ENCODE data around the gene FGF16.
"Not testable (repeated sequence)": the region's sequence is repeated elsewhere in the genome, so short reads cannot be mapped to it uniquely, and the experiment has no call there.

Gene FGF16

DNA sequence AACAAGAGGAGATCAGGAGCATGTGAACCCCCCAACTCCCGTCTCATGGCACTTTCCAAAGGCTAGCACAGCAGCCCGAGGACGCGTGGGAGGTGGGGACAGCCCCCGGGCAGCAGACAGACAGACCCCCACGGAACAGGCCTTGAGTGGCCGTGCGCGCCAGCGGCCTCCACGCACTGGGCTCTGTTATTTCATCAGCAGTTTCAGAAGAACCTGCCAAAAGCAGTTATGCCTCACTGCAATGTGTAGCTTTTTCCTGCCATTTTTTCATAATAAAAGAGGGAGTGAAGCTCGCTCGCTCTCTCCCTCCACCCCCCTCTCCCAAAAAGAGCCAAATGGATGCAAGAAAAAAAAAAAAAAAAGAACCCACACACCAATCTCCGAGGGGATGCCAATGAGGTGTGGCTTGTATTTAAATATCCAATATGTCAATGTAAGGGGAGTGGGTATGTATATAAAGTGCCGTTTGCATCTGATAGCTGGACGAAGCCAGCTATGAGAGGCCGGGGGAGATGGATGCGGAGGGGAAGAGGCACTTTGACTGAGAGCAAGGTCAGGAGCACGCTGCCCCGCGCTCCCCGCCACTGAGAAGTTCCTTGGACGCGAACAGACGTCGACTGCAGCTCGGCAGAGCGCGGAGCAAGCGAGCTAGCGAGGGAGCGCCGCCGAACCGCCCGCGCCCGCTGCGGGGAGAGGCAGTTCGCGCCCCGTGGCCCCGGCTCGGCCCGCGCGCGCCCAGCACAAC is at the start of gene FGF16:
Gene FGF16 (plus strand): TSS at position 482 of the 745 bp plus-strand sequence. CDS start 286 bp downstream, outside the sequence.
- no peak for DNase-seq (ENCODE audit: low read depth in 2 of 3, low spot score in 1 of 3)

DNA sequence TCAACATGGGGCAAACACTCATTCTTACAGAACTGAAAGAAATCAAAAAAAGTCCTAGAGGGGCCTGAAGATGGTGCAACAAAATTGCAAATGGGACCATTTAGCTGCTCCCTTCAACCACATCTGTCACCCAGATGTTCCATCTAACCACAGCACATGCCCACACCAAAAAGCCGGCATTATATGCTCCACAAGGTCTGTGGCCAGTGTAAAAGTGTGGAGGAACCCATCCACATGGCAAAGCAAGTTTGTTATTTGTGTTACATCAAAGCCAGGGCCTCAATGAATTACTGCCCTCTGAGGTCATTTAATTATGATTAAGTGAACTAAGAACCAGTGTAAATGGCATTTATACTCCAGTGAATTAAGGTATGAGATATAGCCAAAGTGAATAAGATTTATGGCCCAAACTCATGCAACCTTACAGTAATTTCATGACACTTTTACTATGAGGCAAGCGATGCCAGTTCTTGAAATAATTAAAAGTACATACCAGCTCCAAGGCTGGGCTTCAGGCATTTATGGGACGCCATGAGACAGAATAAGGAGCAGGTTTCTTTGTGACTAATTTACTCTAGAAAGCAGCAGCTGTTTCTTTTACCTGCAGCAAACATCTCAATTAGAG is 48.7 kb upstream of the FGF16 start:
- DNase-seq (ENCODE audit: low read depth in 2 of 3, low spot score in 1 of 3): no peak

DNA sequence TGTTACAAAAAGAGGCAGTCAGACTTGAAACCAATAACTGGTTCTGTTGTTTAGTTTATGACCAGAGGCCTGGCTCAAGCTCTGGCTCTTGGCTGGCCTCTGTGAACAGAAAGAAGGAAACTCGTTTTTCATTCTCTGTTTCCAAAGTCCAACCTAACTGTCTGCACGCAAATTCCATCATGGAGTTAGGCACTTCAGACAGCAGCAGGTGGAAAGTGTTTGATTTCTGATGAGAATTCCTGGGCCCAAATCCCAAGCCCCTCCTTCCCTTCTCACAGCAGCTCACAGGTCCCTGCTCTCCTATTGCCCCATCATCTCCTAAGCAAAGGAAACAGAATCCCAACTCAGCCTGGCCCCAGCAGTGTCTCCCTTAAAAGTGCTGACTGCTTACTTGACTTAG is 42.8 kb upstream of the FGF16 start:
- no peak for DNase-seq (ENCODE audit: low read depth in 2 of 3, low spot score in 1 of 3)

DNA sequence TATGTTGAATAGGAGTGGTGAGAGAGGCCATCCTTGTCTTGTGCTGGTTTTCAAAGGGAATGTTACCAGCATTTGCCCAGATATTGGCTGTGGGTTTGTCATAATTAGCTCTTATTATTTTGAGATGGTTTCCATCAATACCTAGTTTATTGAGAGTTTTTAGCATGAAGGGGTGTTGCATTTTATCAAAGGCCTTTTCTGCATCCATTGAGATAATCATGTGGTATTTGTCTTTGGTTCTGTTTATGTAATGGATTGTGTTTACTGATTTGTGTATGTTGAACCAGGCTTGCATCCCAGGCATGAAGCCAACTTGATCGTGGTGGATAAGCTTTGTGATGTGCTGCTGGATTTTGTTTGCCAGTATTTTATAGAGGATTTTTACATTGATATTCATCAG is 39.4 kb upstream of the FGF16 start:
- DNase-seq (ENCODE audit: low read depth in 2 of 3, low spot score in 1 of 3): not testable (repeated sequence)

DNA sequence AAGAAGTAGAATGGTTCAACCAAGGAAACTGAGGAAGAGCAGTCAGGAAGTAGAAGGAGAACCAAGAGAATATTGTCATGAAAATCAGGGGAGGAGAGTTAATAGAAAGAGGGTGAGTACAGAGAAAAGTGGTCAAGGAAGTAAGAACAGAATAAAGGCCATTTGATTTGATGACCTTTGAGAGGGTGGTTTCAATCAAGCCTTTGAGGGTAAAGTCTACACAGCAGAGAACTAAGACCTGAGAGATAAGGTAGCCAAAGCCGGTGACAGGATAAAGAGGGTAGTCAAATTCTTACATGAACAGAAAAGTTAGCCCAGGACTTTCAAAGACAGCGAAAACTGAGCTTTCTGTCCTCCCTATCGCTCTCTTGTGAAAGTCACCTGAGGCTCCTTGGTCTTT is 34.6 kb upstream of the FGF16 start:
- DNase-seq (ENCODE audit: low read depth in 2 of 3, low spot score in 1 of 3): no peak

DNA sequence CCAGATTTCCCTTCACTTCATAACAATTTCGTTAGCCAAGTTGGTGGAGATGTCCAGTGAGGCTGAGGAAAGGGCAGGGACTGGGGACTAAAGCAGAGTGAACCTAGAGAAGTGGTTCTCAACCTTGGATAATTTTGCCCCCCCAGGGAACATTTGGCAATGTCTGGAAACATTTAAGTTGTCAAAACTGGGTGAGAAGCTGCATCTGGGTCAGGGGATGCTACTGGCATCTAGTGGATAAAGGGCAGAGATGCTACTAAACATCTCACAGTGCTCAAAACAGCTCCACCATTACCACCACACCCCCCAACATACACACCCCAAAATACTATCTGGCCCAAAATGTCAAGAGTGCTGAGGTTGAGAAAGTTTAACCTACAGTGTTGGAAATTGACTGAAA is 32.0 kb upstream of the FGF16 start:
- no peak for DNase-seq (ENCODE audit: low read depth in 2 of 3, low spot score in 1 of 3)

DNA sequence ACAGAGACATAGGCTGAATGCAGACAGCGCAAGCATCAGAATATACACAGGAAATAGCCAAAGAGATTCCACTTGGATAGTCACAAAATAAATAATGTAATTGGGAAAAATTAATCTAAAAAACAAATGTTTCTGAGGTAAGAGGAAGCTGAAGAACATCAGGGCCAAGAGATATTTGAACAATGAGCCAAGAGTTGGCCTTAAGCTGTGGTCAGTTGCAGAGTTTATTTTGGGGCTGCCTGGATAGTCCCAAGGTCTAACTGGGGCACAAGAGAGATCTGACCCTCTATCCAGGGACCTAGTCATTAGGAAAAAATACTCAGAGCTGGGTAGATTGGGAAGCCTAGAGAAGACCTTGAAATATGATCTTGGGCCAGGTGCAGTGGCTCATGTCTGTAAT is 31.3 kb upstream of the FGF16 start:
- DNase-seq (ENCODE audit: low read depth in 2 of 3, low spot score in 1 of 3): no peak

DNA sequence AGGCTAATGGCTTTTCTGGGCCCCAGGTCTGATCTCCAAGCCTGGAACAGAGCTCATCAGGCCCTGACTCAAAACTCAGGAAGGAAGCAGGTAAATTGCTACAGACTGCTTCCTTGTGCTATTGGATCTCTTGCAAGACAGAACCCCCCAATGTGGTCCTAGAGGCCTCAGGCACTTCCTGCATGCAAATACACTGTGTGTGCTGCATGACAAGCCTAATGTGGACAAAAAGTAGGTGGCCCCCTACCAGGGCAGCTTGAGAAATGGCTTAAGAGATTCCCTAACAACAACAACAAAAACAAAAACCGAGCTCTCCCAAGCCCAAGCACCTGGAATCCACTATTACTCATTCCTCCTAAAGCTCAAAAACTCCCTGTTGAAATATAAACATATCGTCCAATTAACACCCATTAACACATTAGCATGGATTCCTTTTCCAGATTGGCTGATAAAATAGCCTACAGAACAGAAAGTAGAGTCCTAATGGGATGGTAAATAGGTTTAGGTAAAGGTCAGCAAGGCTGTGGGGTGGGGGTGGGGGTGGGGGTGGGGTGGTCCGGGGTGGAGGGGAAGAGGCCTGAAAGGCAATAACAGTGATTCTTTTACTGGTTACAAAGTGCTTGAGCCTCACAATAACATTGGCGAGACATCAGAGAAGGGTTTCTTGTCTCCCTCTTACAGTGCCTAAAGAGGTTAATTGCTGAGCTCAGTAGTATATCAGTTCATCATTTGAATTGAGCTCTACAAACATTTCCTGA is 24.1 kb upstream of the FGF16 start:
- DNase-seq (ENCODE audit: low read depth in 2 of 3, low spot score in 1 of 3): no peak

DNA sequence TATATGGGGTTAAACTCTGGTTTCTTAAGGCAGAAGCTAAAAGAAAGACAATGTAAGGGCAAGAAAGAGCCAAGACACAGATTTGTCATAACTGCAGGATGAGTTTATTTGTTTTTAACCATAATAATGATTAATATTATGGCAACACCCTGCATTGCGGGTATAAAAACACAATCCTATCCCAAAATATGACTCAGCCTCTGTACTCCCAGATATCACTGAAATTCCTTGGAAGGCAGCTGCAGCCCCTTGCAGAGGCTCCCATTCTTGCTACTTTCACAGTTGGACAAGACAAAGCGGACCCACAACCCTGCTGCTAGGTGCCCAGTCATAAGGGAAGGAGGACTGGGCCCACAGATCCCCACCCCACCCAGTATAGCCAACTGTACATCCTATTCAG is 20.4 kb upstream of the FGF16 start:
- no peak for DNase-seq (ENCODE audit: low read depth in 2 of 3, low spot score in 1 of 3)

DNA sequence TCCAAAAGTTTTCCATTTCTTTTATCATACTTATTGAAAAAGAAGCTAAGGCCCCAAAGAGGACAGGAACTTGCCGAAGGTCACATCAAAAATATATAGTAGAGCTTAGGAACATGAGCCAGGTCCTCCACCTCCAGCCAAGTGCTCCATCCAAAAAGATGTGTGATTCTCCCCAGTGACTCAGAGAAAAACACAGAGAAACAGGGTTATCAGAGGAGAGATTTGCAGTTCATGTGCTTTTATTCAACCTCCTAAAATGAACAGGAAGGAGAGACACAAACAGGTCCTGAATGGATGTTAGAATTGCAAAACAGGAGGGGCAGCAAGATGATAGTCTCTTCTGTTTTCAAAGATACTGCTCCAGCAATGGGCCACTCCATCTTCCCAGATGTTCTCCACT is 19.6 kb upstream of the FGF16 start:
- no peak for DNase-seq (ENCODE audit: low read depth in 2 of 3, low spot score in 1 of 3)

DNA sequence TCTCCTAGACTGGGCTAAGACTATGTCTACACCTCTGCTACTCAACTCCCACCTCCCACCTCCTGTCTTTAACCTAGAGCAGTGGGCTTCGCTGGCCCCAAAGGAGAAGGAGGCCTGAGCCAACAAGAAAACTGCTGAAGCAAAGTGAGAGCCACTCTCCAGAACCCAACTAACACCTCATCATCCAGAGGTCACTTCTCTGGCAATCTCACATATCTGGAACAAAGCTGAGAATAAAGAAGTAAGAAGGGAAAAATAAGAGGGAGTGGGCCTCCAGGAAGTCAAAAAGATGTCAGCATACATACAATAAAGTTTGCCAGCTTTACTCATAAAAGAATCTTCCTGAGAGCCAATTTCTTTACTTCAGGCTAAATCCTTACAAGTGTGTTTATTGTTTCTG is 18.6 kb upstream of the FGF16 start:
- DNase-seq (ENCODE audit: low read depth in 2 of 3, low spot score in 1 of 3): no peak

DNA sequence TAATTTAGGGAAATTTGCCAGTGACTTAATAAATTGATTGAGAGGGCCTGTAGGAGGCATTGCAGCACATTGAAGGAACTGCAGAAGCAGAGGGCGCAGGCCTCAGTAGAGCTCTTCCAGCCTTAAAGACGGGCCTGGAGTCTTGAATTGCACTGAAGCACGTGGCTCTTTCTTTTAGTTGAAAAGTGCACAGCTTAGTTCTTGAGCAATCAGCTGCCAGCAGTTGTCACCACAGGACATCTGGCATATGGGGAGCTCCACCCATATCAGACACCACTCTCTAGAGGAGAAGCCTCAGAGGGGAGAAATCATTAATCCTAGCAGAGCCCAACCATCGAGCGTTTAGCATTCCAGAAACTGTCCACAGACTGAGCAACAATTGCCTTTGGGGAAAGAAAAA is 16.0 kb upstream of the FGF16 start:
- DNase-seq (ENCODE audit: low read depth in 2 of 3, low spot score in 1 of 3): no peak

DNA sequence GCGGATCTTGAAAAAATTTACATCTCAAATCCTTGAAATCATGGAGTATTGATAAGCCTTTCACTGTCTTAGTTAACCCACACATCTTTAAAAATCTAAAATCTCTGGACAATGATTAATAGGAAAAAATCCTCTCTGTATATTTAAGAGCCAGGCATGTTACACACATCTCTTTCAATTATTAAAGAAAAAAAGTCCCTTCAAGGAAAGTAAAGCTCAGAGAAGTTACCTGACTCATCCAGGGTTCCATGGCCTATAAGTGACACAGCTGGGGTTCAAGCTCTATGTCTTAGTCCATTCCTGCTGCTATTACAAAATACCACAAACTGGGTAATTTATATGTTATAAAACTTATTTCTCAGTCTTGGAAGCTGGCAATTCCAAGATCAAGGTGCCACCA is 14.2 kb upstream of the FGF16 start:
- no peak for DNase-seq (ENCODE audit: low read depth in 2 of 3, low spot score in 1 of 3)

DNA sequence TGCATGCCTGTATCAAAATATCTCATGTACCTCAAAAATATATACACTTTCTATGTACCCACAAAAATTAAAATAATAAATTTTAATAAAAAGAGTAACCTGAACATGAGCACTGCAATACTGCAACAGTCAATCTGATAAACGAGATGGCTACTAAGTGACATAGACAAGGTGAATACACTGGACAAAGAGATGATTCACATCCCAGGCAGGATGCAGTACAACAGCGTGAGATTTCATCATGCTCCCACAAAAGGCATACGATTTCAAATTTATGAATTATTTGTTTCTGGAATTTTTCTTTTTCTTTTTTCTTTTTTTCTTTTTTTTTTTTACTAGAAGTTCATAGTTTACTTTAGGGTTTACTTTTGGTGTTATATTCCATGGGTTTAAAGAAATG is 12.2 kb upstream of the FGF16 start:
- no peak for DNase-seq (ENCODE audit: low read depth in 2 of 3, low spot score in 1 of 3)

DNA sequence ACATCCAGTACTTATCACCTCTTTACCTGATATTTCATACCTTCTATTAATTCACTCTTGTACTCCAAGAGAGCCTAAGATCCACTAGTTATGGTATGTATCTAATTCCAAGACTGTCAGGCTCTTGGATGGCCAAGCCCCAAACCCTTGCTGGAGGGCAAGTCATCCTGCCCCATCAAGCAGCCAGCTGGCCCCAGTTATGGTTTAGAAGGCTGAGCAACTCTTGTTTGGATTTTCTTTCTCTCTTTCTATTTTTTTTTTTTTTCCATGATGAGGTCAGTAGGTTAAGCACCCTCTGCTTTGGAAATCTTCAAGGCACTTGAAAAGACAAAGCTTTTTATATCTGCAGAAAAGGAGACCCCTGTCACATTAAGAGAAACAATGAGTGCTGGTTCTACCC is 10.9 kb upstream of the FGF16 start:
- no peak for DNase-seq (ENCODE audit: low read depth in 2 of 3, low spot score in 1 of 3)

DNA sequence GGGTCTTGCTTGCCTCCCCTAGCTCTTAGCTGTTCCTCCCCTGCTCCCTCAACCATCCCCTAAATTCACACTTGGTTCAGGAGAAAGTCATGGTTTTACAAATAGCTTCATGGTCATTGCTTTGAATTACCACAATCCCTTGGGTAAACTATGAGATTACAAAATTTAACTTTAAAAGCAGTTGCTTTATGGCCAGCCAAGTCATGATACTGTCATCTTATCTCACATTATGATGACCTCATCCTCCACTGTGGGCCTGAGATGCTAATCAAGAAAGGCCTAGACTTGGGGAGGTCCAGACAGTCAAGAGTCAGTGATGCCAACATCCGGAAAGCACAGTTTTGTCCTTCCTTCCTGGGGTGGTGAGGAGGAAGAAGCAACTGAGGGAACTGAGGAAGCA is 10.5 kb upstream of the FGF16 start:
- no peak for DNase-seq (ENCODE audit: low read depth in 2 of 3, low spot score in 1 of 3)

DNA sequence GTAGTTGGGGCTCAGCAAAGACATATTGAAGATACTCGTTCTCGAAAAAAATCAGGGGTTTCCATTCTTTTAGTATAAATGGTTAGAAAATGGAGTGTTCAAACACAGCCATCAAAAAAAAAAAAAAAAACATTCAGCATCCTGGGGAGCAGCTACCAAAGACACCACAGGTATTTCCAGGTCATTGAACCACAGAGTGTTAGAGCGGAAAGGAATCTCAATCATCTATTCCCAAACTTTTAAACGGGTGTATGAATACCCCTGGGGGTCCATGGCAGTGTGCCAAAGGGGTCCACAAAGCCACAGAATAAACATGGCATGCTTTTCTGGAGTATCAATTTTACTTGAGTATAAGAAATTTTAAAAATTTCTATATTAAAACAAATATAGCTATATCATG is 6.9 kb upstream of the FGF16 start:
- no peak for DNase-seq (ENCODE audit: low read depth in 2 of 3, low spot score in 1 of 3)

DNA sequence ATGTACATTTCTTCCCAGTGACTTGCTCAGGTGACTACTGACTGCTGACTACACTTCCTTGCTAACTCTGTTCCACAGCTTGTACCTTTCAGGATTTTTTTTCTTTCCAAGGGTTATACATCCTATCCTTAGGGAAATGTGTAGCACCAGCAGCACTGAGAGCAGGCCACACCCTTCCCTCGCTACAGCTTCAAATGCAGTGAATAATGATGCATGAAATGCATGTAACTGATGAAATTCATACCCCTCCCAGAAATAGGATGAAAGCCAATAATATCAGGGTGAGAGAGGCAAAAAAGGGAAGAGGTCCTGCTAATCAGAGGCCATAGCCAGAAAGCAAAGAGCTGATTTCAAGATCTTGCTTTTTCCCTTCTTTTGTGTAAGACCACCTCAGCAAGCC is 6.2 kb upstream of the FGF16 start:
- no peak for DNase-seq (ENCODE audit: low read depth in 2 of 3, low spot score in 1 of 3)

DNA sequence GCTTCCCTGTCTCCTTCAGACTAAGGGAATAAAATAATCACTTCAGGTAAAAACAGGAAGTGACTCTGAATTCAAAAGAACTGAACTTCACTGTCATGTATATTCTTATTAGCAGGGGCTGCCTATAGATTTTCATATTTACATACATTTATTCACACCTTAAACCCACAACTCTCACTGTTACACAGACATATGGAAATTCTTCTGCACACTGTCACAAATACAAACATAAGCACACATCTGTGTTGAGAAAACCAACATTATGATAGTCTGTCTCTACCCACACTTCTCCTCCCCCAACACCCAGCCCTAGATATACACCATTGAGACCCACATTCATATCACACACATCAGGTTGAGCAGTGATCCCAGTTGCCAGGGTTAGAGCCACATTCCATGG is 5.7 kb upstream of the FGF16 start:
- no peak for DNase-seq (ENCODE audit: low read depth in 2 of 3, low spot score in 1 of 3)

DNA sequence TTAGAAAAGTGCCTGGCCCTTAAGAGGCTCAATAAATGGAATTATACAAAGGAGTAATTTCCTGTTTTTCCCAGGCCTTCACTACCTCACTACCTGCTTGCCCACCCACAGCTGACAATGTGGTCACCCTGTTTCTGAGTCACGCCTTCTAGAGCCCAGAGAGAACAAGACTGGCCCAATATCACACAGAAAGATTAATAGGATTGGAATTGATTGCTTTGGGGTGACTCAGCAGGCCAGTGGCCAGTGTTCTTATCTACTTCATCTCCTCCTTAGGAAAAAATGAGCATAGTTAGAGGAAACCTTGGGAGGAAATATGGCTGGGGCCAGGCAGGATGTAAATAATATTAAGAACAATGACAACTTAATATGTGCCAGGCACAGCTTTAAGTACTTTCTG is 4.5 kb upstream of the FGF16 start:
- DNase-seq (ENCODE audit: low read depth in 2 of 3, low spot score in 1 of 3): no peak

DNA sequence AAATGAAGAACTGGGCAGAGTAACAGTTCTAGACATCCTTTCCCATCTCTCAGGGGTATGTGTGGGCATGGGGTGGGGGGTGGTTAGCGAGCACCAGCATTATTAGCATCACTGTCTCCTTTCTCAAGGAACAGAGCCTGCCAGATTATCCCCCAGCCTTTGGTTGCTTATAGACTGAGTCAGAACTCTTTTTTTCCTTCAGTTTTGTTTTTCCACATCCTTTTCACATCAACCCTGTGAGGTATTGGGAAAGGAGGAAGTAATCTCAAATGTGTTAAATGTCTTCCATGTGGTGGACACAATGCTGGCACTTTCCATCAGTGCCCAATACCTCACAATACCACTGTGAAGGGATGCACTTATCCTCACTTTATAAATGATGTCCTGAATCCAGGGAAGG is 3.1 kb upstream of the FGF16 start:
- DNase-seq (ENCODE audit: low read depth in 2 of 3, low spot score in 1 of 3): no peak

DNA sequence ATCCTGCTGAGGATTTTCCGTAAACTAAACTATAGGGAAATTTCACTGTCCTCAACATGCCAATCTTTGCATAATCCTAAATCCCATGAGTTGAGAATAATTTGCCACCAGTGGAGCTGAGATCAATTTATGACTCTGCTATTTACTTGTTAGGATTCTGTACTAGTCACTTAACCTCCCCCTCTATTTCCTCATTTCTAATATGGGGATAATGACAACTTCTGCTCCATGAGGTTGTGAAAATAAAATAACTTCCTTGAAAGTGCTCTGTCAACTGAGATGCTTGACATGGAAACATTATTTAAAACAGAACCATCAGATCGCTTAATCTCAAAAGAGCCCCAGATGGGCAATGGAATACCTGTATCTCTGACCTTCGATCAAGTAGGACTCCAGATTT is 2.6 kb upstream of the FGF16 start:
- no peak for DNase-seq (ENCODE audit: low read depth in 2 of 3, low spot score in 1 of 3)
